A673 (cell line): ENCODE results near the gene RBCK1. TPM values are rescaled to one million over a fixed set of nuclear protein-coding genes. Genes with fewer than 3 reads are reported as not detected.

Experiments
- BruUV-seq: library from RNA; stranded (reverse); fragments of 400-500 nt; replicated peaks from 2 replicates; lab custom pipeline; 2021; lab: Mats Ljungman, UMichigan
- CTCF ChIA-PET: fragments of 300-600 bp; sonication (Branson Sonifier 250); formaldehyde crosslinking; loops from one replicate; lab custom pipeline; 2022; ENCODE audit warnings: antibody characterized with exemption; lab: Charles Lee
- POLR2A ChIA-PET: fragments of 300-600 bp; sonication (Branson Sonifier 250); formaldehyde crosslinking; loops from one replicate; lab custom pipeline; 2022; ENCODE audit warnings: antibody characterized with exemption; ENCODE audit not compliant: low non-redundant PET; lab: Charles Lee
- DNase-seq: peaks from one replicate; pipeline ENCODE4 v3.0.0-alpha.2; 2015; ENCODE audit warnings: low spot score
- H3K27ac ChIP-seq: fragments of 200-600 bp; sonication (generic); 2 replicates; pipeline ENCODE4 v1.5.1; 2016; ENCODE audit warnings: mixed run types, low read depth, mild to moderate bottlenecking, mixed read lengths, antibody characterized with exemption, low read length; ENCODE audit not compliant: poor library complexity, severe bottlenecking
- H3K27me3 ChIP-seq: fragments of 200-600 bp; sonication (generic); replicated peaks from 2 replicates; pipeline ENCODE4 v1.6.1; 2017; ENCODE audit warnings: mixed run types, low read depth, mild to moderate bottlenecking, mixed read lengths, antibody characterized with exemption, low read length; ENCODE audit not compliant: insufficient read depth, poor library complexity
- H3K36me3 ChIP-seq: fragments of 200-600 bp; sonication (generic); 2 replicates; pipeline ENCODE4 v1.6.1; 2016; ENCODE audit warnings: mixed run types, mild to moderate bottlenecking, mixed read lengths, antibody characterized with exemption, low read length; ENCODE audit not compliant: insufficient read depth, poor library complexity, severe bottlenecking
- H3K4me1 ChIP-seq: fragments of 200-600 bp; sonication (generic); 2 replicates; pipeline ENCODE4 v1.6.1; 2017; ENCODE audit warnings: mixed run types, mild to moderate bottlenecking, mixed read lengths, antibody characterized with exemption, low read length; ENCODE audit not compliant: insufficient read depth, poor library complexity, severe bottlenecking
- H3K4me3 ChIP-seq: fragments of 200-600 bp; sonication (generic); 2 replicates; pipeline ENCODE4 v1.5.1; 2016; ENCODE audit warnings: low read depth, mixed run types, mild to moderate bottlenecking, mixed read lengths, low read length; ENCODE audit not compliant: poor library complexity, severe bottlenecking
- H3K9me3 ChIP-seq: fragments of 200-600 bp; sonication (generic); 2 replicates; pipeline ENCODE4 v1.6.1; 2016; ENCODE audit warnings: mixed run types, low read depth, mild to moderate bottlenecking, mixed read lengths, antibody characterized with exemption, low read length; ENCODE audit not compliant: poor library complexity, severe bottlenecking
- CTCF ChIP-seq: fragments of 300-800, 200-600 bp; sonication (generic); conservative IDR thresholded peaks from 2 replicates; pipeline ENCODE4 v1.5.1; 2017; ENCODE audit warnings: low read depth, mild to moderate bottlenecking, antibody characterized with exemption, low read length, moderate library complexity, mixed read lengths
- EZH2 ChIP-seq: fragments of 200-600 bp; sonication (generic); IDR thresholded peaks from 2 replicates; pipeline ENCODE4 v1.6.1; 2017; ENCODE audit warnings: borderline replicate concordance, low read depth, mild to moderate bottlenecking, mixed read lengths, antibody characterized with exemption, low read length; ENCODE audit not compliant: poor library complexity, severe bottlenecking
- intact Hi-C: fragments of 100-400 bp; cut with micrococcal nuclease; formaldehyde crosslinking; loops from one replicate; pipeline ENCODE4 v1.10.0; 2022; ENCODE audit not compliant: unreplicated experiment
- total RNA-seq: library from RNA; stranded (reverse); gene quantifications from 2 replicates; pipeline ENCODE4 v1.2.3, GENCODE V29; 2021

RBCK1 gene
- total RNA-seq, 1 experiment from 2014 or later = 72.0 TPM

- Histone ChIP-seq H3K27ac (no peak overlapping the region), H3K4me3 (no peak overlapping the region), H3K4me1 (peaks cover 15% of the 10 kb centered on the region), H3K9me3 (no peaks in the 10 kb centered on the region), H3K27me3 (no peaks in the 10 kb centered on the region), H3K36me3 (peaks cover 78% of the 10 kb centered on the region)
- TF ChIP-seq CTCF (no peak), EZH2 (no peak)
- CTCF ChIA-PET = no interaction called here
- no peak for DNase-seq
- no TSS peak for BruUV-seq
- POLR2A ChIA-PET = interaction anchor here (0.6 kb wide), 1 partner anchor 14 kb away, joined by 11 read pairs; no protein-coding TSS in a partner anchor
- intact Hi-C loops = no loop called here
Observed at GRCh38 chr20:387520-387919, 20.6 kb upstream of the RBCK1 start.

GRCh38 chr20:388034-388994 lies 19.8 kb upstream of the RBCK1 start:
- POLR2A ChIA-PET = no interaction called here
- TF ChIP-seq CTCF (no peak), EZH2 (no peak)
- Histone ChIP-seq H3K9me3 (no peaks in the 10 kb centered on the region), H3K4me1 (peaks cover 7% of the 10 kb centered on the region), H3K4me3 (no peak overlapping the region), H3K36me3 (peaks cover 83% of the 10 kb centered on the region), H3K27ac (peak overlapping the region; percentile 42), H3K27me3 (no peaks in the 10 kb centered on the region)
- intact Hi-C loops = no loop called here
- CTCF ChIA-PET = no interaction called here
- DNase-seq = no peak
- no TSS peak for BruUV-seq

GRCh38 chr20:389220-389619 lies 18.9 kb upstream of the RBCK1 start:
- Histone ChIP-seq H3K27ac (no peak overlapping the region), H3K4me1 (peaks cover under 1% of the 10 kb centered on the region), H3K36me3 (peaks cover 87% of the 10 kb centered on the region), H3K27me3 (no peaks in the 10 kb centered on the region), H3K4me3 (no peak overlapping the region), H3K9me3 (no peaks in the 10 kb centered on the region)
- CTCF ChIA-PET = no interaction called here
- no TSS peak for BruUV-seq
- no peak for DNase-seq
- POLR2A ChIA-PET = no interaction called here
- TF ChIP-seq CTCF (no peak), EZH2 (no peak)
- intact Hi-C loops = no loop called here
